Activated T-helper 2 cell treated with anti-CD3 and anti-CD28 coated beads, Interferon-gamma antibody, Interleukin-2, Interleukin-4, amounts not matched to agents 10 μg/mL and 5 μg/mL and 100 μg/mL, durations not matched to agents 14 hours and 24 hours and 36 hours (primary cell): Measurements from ENCODE around the gene CD300LB. TPM values are rescaled to one million over a fixed set of nuclear protein-coding genes. Genes with fewer than 3 reads are reported as not detected.
"Not testable (repeated sequence)": the region's sequence is repeated elsewhere in the genome, so short reads cannot be mapped to it uniquely, and the experiment has no call there.

Experiments
- DNase-seq: peaks from one replicate; pipeline ENCODE4 v3.0.0; 2021; ENCODE audit warnings: low spot score
- H3K27ac Mint-ChIP-seq: one replicate; pipeline ENCODE4 v1.8.0; 2021; ENCODE audit warnings: mixed read lengths
- H3K27me3 Mint-ChIP-seq: one replicate; pipeline ENCODE4 v1.8.0; 2021; ENCODE audit warnings: low read depth, mixed read lengths
- H3K36me3 Mint-ChIP-seq: one replicate; pipeline ENCODE4 v1.8.0; 2021; ENCODE audit warnings: low read depth, mixed read lengths
- H3K4me1 Mint-ChIP-seq: one replicate; pipeline ENCODE4 v1.8.0; 2021; ENCODE audit warnings: low read depth, mixed read lengths
- H3K4me3 Mint-ChIP-seq: one replicate; pipeline ENCODE4 v1.8.0; 2021; ENCODE audit warnings: low read depth, mild to moderate bottlenecking, moderate library complexity, mixed read lengths
- H3K9me3 Mint-ChIP-seq: one replicate; pipeline ENCODE4 v1.8.0; 2021; ENCODE audit warnings: mixed read lengths
- intact Hi-C: fragments of 100-400 bp; cut with micrococcal nuclease; formaldehyde crosslinking; loops from one replicate; pipeline ENCODE4 v1.15.1; 2023
- total RNA-seq: library from RNA; stranded (reverse); gene quantifications from 2 replicates; pipeline ENCODE4 v1.2.3, GENCODE V29; 2022

The CD300LB gene
- total RNA-seq, 1 donor from 2014 or later = not detected

DNA sequence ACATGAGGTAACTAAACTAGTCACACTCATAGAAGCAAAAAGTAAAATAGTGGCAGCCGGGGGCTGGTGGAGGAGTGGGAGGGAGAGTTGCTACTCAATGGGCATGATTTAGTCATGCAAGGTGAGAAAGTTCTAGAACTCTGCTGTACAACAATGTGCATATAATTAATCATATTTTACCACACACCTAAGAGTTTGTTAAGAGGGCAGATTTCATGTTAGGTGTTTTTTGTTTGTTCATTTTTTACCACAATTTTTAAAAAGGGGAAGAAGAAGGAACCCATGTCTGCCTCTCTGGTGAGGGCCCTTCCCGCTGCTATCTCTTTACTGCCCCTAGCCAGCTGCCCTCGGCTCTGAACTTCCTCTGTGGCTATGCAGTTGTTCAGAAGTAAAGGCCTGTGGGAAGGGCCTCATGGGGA lies 11.2 kb downstream of the CD300LB start:
- intact Hi-C loops = no loop called here
- no peaks in the 10 kb centered on the region for H3K27me3 Mint-ChIP-seq

GRCh38 chr17:74518413-74518981 lies 12.8 kb downstream of the CD300LB start:
- H3K9me3 Mint-ChIP-seq = peaks cover 30% of the 10 kb centered on the region
- H3K4me3 Mint-ChIP-seq, intact Hi-C loops, H3K27me3 Mint-ChIP-seq, H3K27ac Mint-ChIP-seq, DNase-seq: not testable (repeated sequence)
- peaks cover 13% of the 10 kb centered on the region for H3K36me3 Mint-ChIP-seq
- peaks cover 26% of the 10 kb centered on the region for H3K4me1 Mint-ChIP-seq

More for the DNA sequence above, 11.2 kb downstream of the CD300LB start:
- DNase-seq = no peak
- Mint-ChIP-seq H3K36me3 (peaks cover 2% of the 10 kb centered on the region), H3K4me1 (peaks cover 16% of the 10 kb centered on the region), H3K4me3 (no peak overlapping the region), H3K9me3 (peaks cover 19% of the 10 kb centered on the region), H3K27ac (peak overlapping the region; percentile 31)

GRCh38 chr17:74516561-74517328 lies 14.5 kb downstream of the CD300LB start:
- Mint-ChIP-seq H3K27me3 (peaks cover 8% of the 10 kb centered on the region), H3K36me3 (peaks cover 13% of the 10 kb centered on the region), H3K27ac (no peak overlapping the region), H3K4me1 (peaks cover 40% of the 10 kb centered on the region), H3K4me3 (no peak overlapping the region), H3K9me3 (peaks cover 25% of the 10 kb centered on the region)
- no peak for DNase-seq
- intact Hi-C loops = no loop called here

DNA sequence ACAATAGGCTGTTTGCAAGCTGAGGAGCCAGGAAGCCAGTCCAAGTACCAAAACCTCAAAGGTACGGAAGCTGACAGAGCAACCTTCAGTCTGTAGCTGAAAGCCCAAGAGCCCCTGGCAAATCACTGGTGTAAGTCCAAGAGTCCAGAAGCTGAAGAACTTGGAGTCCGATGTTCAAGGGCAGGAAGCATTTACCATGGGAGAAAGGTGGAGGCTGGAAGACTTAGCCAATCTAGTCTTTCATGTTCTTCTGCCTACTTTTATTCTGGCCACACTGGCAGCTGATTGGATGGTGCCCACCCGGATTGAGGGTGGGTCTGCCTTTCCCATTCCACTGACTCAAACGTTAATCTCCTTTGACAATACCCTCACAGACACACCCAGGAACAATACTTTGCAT lies 15.3 kb downstream of the CD300LB start:
- intact Hi-C loops = no loop called here
- Mint-ChIP-seq H3K27me3 (peaks cover 8% of the 10 kb centered on the region), H3K9me3 (peaks cover 25% of the 10 kb centered on the region), H3K36me3 (peaks cover 10% of the 10 kb centered on the region), H3K27ac (no peak overlapping the region), H3K4me1 (peaks cover 39% of the 10 kb centered on the region), H3K4me3 (no peak overlapping the region)
- DNase-seq = no peak

DNA sequence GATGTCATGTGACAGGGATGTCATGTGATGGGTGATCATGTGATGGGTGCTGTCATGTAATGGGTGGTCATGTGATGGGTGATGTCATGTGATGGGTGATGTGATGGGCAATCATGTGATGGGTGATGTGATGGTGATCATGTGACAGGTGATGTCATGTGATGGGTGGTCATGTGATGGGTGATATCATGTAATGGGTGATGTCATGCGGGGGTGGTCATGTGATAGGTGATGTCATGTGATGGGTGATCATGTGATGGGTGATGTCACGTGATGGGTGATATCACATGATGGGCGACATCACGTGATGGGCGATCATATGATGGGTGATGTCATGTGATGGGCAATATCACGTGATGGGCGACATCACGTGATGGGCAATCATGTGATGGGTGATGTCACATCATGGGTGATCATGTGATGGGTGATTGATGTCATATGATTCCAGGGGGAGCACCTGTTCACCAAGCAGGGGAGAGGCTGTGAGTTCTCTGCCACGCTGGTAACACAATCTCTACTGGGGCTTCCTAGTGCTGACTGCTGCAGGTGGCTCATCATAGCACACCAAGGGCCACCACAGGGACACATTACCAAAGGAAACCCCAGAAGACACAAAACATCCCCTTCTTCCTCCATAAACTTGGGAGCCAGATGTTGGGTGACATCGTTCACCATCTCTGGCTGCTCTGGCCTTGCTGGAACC lies 16.5 kb downstream of the CD300LB start:
- no peak for DNase-seq
- H3K27me3 Mint-ChIP-seq = peaks cover 8% of the 10 kb centered on the region
- H3K9me3 Mint-ChIP-seq = peaks cover 25% of the 10 kb centered on the region
- peaks cover 32% of the 10 kb centered on the region for H3K4me1 Mint-ChIP-seq
- intact Hi-C loops = loop anchor here (5.0 kb wide), 1 partner anchor 232 kb away; no protein-coding TSS in a partner anchor
- peaks cover 10% of the 10 kb centered on the region for H3K36me3 Mint-ChIP-seq
- no peak overlapping the region for H3K4me3 Mint-ChIP-seq
- H3K27ac Mint-ChIP-seq = peak overlapping the region; percentile 92

- H3K4me1 Mint-ChIP-seq = peaks cover 31% of the 10 kb centered on the region
- peak overlapping the region; percentile 92 for H3K27ac Mint-ChIP-seq
- peak; percentile 63 for DNase-seq
- peaks cover 8% of the 10 kb centered on the region for H3K27me3 Mint-ChIP-seq
- intact Hi-C loops = loop anchor here (5.0 kb wide), 1 partner anchor 232 kb away; no protein-coding TSS in a partner anchor
- peaks cover 25% of the 10 kb centered on the region for H3K9me3 Mint-ChIP-seq
- no peak overlapping the region for H3K4me3 Mint-ChIP-seq
- peaks cover 10% of the 10 kb centered on the region for H3K36me3 Mint-ChIP-seq
Observed at GRCh38 chr17:74513987-74514631, 17.2 kb downstream of the CD300LB start.

- Mint-ChIP-seq H3K9me3 (peaks cover 13% of the 10 kb centered on the region), H3K4me3 (peak overlapping the region; percentile 50), H3K27me3 (peaks cover 10% of the 10 kb centered on the region), H3K27ac (peak overlapping the region; percentile 97), H3K4me1 (peaks cover 38% of the 10 kb centered on the region), H3K36me3 (peaks cover 10% of the 10 kb centered on the region)
- DNase-seq = no peak
- intact Hi-C loops = loop anchor here (5.0 kb wide), 1 partner anchor 230 kb away; no protein-coding TSS in a partner anchor
Observed at GRCh38 chr17:74512624-74513091, 18.6 kb downstream of the CD300LB start.

DNA sequence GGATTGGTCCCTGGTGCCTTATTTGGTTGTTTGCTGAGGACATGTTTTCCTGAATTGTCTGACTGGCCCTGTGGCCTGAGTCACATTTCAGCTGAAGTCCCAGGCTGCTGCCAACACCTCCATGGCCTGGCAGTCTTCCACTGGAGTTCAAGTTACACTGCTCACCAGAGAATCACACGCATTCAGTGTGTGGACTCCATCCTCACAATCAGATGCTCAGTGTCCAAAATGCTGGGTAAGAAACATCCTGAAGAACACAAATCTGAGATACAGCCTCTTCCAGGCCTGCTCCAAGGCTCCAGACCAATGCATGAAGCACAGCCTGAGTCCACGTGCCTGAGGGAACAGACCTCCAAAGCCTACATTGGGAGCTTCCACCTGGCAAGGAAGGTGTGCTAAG lies 19.2 kb downstream of the CD300LB start:
- Mint-ChIP-seq H3K4me1 (peaks cover 38% of the 10 kb centered on the region), H3K27me3 (peaks cover 10% of the 10 kb centered on the region), H3K9me3 (peaks cover 13% of the 10 kb centered on the region), H3K4me3 (no peak overlapping the region), H3K27ac (peak overlapping the region; percentile 97), H3K36me3 (peaks cover 10% of the 10 kb centered on the region)
- DNase-seq = no peak
- intact Hi-C loops = loop anchor here (5.0 kb wide), 1 partner anchor 230 kb away; no protein-coding TSS in a partner anchor

- peaks cover 27% of the 10 kb centered on the region for H3K4me1 Mint-ChIP-seq
- DNase-seq = no peak
- H3K27me3 Mint-ChIP-seq = peaks cover 1% of the 10 kb centered on the region
- H3K9me3 Mint-ChIP-seq = no peaks in the 10 kb centered on the region
- H3K27ac Mint-ChIP-seq = no peak overlapping the region
- intact Hi-C loops = no loop called here
- H3K36me3 Mint-ChIP-seq = no peaks in the 10 kb centered on the region
- H3K4me3 Mint-ChIP-seq = no peak overlapping the region
Observed at GRCh38 chr17:74508156-74508555, 23.1 kb downstream of the CD300LB start.

DNA sequence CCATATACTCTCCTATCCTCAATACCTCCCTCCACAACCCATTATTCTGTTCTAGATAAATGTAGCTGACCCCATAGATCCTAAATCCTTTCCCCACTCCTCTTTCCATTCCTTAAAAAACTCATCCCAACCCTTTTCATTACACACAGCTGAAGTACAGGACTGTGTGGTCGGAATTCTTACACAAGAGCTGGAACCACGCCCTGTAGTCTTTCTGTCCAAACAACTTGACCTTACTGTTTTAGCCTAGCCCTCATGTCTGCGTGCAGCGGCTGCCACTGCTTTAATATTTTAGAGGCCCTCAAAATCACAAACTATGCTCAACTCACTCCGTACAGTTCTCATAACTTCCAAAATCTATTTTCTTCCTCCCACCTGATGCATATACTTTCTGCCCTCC lies 27.3 kb downstream of the CD300LB start:
- H3K4me3 Mint-ChIP-seq, H3K36me3 Mint-ChIP-seq, intact Hi-C loops, DNase-seq, H3K27me3 Mint-ChIP-seq, H3K4me1 Mint-ChIP-seq, H3K27ac Mint-ChIP-seq, H3K9me3 Mint-ChIP-seq: not testable (repeated sequence)

DNA sequence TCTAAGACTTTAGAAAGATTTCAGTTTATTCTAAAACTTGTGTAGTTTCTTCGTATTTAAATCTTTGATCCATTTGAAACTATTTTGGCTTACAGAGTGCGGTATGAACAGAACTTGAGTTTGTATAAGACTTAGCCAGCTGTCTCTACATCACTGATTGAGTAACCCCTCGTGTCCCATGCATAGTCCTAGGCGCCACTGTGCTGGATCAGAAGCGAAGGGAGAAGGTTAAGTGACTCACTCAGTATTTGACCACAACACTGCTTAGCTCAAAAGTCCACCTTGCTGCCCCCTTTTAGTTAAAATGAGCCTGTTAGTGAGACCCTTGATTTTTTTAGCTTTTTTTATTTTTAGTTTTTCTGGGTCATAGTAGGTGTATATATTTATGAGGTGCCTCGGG lies 28.4 kb downstream of the CD300LB start:
- no peak overlapping the region for H3K4me3 Mint-ChIP-seq
- no peak overlapping the region for H3K27ac Mint-ChIP-seq
- no peak for DNase-seq
- no peaks in the 10 kb centered on the region for H3K9me3 Mint-ChIP-seq
- H3K27me3 Mint-ChIP-seq = peaks cover under 1% of the 10 kb centered on the region
- intact Hi-C loops = no loop called here
- no peaks in the 10 kb centered on the region for H3K36me3 Mint-ChIP-seq
- H3K4me1 Mint-ChIP-seq = peaks cover under 1% of the 10 kb centered on the region

GRCh38 chr17:74499992-74500391 lies 31.3 kb downstream of the CD300LB start:
- H3K36me3 Mint-ChIP-seq = no peaks in the 10 kb centered on the region
- no peak overlapping the region for H3K27ac Mint-ChIP-seq
- no peak for DNase-seq
- H3K4me1 Mint-ChIP-seq = peaks cover 2% of the 10 kb centered on the region
- no peaks in the 10 kb centered on the region for H3K9me3 Mint-ChIP-seq
- H3K27me3 Mint-ChIP-seq = no peaks in the 10 kb centered on the region
- no peak overlapping the region for H3K4me3 Mint-ChIP-seq
- intact Hi-C loops = no loop called here
